ENCODE results near the gene ZW10. TPM values are rescaled to one million over a fixed set of nuclear protein-coding genes. Genes with fewer than 3 reads are reported as not detected.
"Not testable (repeated sequence)": the region's sequence is repeated elsewhere in the genome, so short reads cannot be mapped to it uniquely, and the experiment has no call there.

Gene ZW10
- total RNA-seq, 4 donors from 2014 or later: 11.3 to 14.5 (median 12.8) TPM

- Histone ChIP-seq H3K9me3 (no peaks in the 10 kb centered on the region), H3K36me3 (no peaks in the 10 kb centered on the region), H3K4me1 (no peaks in the 10 kb centered on the region), H3K4me3 (replicated peaks in 1 of 3) (no peak within 1 kb of the TSS), H3K27ac (no peak within 1 kb of the TSS), H3K27me3 (no peaks in the 10 kb centered on the region)
- no peak for TF ChIP-seq POLR2A (IDR thresholded peaks at IDR 0.05)
- TF ChIP-seq CTCF (IDR thresholded peaks at IDR 0.05): no peak
- no peak for DNase-seq
- intact Hi-C loops (cut with DNase I): no loop called here
- WGBS, 2 donors: 81 to 87% methylated on average over 7 of the region's 7 CpGs
Measured at GRCh38 chr11:113705871-113706655, 67.4 kb downstream of the ZW10 start, which contains the start of gene TMPRSS5. TSS of gene TMPRSS5 (minus strand) at chr11:113706308. CDS start at chr11:113706224, 84 bp downstream.

GRCh38 chr11:113703551-113703950 lies 69.9 kb downstream of the ZW10 start:
- H3K4me1 ChIP-seq; H3K36me3 ChIP-seq; DNase-seq; H3K27me3 ChIP-seq; H3K27ac ChIP-seq; H3K9me3 ChIP-seq; H3K4me3 ChIP-seq (replicated peaks in 1 of 3); intact Hi-C loops (cut with DNase I): not testable (repeated sequence)
- 45 to 93% methylated on average over 1 of the region's 1 CpG for WGBS, 2 donors

- 94 to 96% methylated on average over 1 of the region's 1 CpG for WGBS, 2 donors
- H3K9me3 ChIP-seq: no peaks in the 10 kb centered on the region
- H3K4me1 ChIP-seq: no peaks in the 10 kb centered on the region
- no peak for DNase-seq
- no peak overlapping the region for H3K4me3 ChIP-seq (replicated peaks in 1 of 3)
- H3K36me3 ChIP-seq: no peaks in the 10 kb centered on the region
- intact Hi-C loops (cut with DNase I): no loop called here
- TF ChIP-seq CTCF (IDR thresholded peaks at IDR 0.05): no peak
- TF ChIP-seq POLR2A (IDR thresholded peaks at IDR 0.05): no peak
- no peak overlapping the region for H3K27ac ChIP-seq
- no peaks in the 10 kb centered on the region for H3K27me3 ChIP-seq
Measured at GRCh38 chr11:113701491-113701890, 72.0 kb downstream of the ZW10 start.

GRCh38 chr11:113698515-113698914 lies 75.0 kb downstream of the ZW10 start:
- intact Hi-C loops (cut with DNase I): no loop called here
- no peak overlapping the region for H3K27ac ChIP-seq

GRCh38 chr11:113697756-113698407 lies 75.6 kb downstream of the ZW10 start:
- TF ChIP-seq CTCF (IDR thresholded peaks at IDR 0.05): no peak
- TF ChIP-seq POLR2A (IDR thresholded peaks at IDR 0.05): no peak
- no peaks in the 10 kb centered on the region for H3K4me1 ChIP-seq
- H3K9me3 ChIP-seq: no peaks in the 10 kb centered on the region
- 85 to 87% methylated on average over 7 of the region's 7 CpGs for WGBS, 2 donors
- no peaks in the 10 kb centered on the region for H3K27me3 ChIP-seq
- no peak overlapping the region for H3K27ac ChIP-seq
- H3K36me3 ChIP-seq: no peaks in the 10 kb centered on the region
- intact Hi-C loops (cut with DNase I): no loop called here
- DNase-seq: no peak
- H3K4me3 ChIP-seq (replicated peaks in 1 of 3): no peak overlapping the region

More at GRCh38 chr11:113698515-113698914, 75.0 kb downstream of the ZW10 start:
- no peaks in the 10 kb centered on the region for H3K27me3 ChIP-seq
- no peak for DNase-seq
- no peak overlapping the region for H3K4me3 ChIP-seq (replicated peaks in 1 of 3)
- no peak for TF ChIP-seq CTCF (IDR thresholded peaks at IDR 0.05)
- TF ChIP-seq POLR2A (IDR thresholded peaks at IDR 0.05): no peak
- H3K36me3 ChIP-seq: no peaks in the 10 kb centered on the region
- H3K9me3 ChIP-seq: no peaks in the 10 kb centered on the region
- H3K4me1 ChIP-seq: no peaks in the 10 kb centered on the region
- WGBS, 2 donors: 63 to 82% methylated on average over 1 to 3 of the region's 3 CpGs
